ENCODE data around the gene C20orf204.

GRCh38 chr20:64076061-64076997, 40.3 kb downstream of the C20orf204 start:
- TF ChIP-seq NFIC (IDR thresholded peaks at IDR 0.05; ENCODE audit: low read depth, low read length) (no peak), MYC (IDR thresholded peaks at IDR 0.05; ENCODE audit: insufficient read depth, insufficient read length, insufficient replicate concordance, low read length, severe bottlenecking) (no peak), DPF2 (IDR thresholded peaks at IDR 0.05) (no peak), JUND (IDR thresholded peaks at IDR 0.05; ENCODE audit: low read depth, low read length) (no peak)
- TF ChIP-seq, protein P1, sequence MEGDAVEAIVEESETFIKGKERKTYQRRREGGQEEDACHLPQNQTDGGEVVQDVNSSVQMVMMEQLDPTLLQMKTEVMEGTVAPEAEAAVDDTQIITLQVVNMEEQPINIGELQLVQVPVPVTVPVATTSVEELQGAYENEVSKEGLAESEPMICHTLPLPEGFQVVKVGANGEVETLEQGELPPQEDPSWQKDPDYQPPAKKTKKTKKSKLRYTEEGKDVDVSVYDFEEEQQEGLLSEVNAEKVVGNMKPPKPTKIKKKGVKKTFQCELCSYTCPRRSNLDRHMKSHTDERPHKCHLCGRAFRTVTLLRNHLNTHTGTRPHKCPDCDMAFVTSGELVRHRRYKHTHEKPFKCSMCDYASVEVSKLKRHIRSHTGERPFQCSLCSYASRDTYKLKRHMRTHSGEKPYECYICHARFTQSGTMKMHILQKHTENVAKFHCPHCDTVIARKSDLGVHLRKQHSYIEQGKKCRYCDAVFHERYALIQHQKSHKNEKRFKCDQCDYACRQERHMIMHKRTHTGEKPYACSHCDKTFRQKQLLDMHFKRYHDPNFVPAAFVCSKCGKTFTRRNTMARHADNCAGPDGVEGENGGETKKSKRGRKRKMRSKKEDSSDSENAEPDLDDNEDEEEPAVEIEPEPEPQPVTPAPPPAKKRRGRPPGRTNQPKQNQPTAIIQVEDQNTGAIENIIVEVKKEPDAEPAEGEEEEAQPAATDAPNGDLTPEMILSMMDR (IDR thresholded peaks at IDR 0.05 in 2 of 3, conservative IDR thresholded peaks at IDR 0.05 in 1 of 3; ENCODE audit: control insufficient read depth in 2 of 3, extremely low read depth in 1 of 3, insufficient read depth in 1 of 3, low read depth in 3 of 3, low read length in 3 of 3), result no peak

All from GM12878 (cell line).